Suppressor macrophage treated with lipopolysaccharide for 1 hour (primary cell): ENCODE results near the gene KCNE1.
"Not testable (repeated sequence)": the region's sequence is repeated elsewhere in the genome, so short reads cannot be mapped to it uniquely, and the experiment has no call there.

Source experiments
- DNase-seq, 3 donors: peaks; one replicate each; pipeline ENCODE4 v3.0.0-alpha.2; 2020 to 2022

KCNE1 gene

GRCh38 chr21:34511787-34512455 is at the start of gene KCNE1:
Gene KCNE1, minus strand, starts transcription at chr21:34512210. Its CDS starts 62,576 bp downstream, at chr21:34449634.
- DNase-seq = peak; percentile 94 to 97 (median 96)

- DNase-seq = peak; percentile 53 to 80 (median 60)
These were observed 49.8 kb upstream of the KCNE1 start for GRCh38 chr21:34561806-34562205.

- no peak for DNase-seq
These were observed 48.6 kb upstream of the KCNE1 start for GRCh38 chr21:34560609-34561008.

- DNase-seq = no peak
These were observed 48.0 kb upstream of the KCNE1 start for GRCh38 chr21:34560021-34560420.

GRCh38 chr21:34559089-34559631 is 47.1 kb upstream of the KCNE1 start:
- no peak for DNase-seq

GRCh38 chr21:34558166-34558565 is 46.2 kb upstream of the KCNE1 start:
- no peak for DNase-seq

- no peak for DNase-seq
These were observed 45.3 kb upstream of the KCNE1 start for GRCh38 chr21:34557261-34557660.

GRCh38 chr21:34554670-34555069 is 42.7 kb upstream of the KCNE1 start:
- not testable (repeated sequence) for DNase-seq

- DNase-seq = no peak
These were observed 42.2 kb upstream of the KCNE1 start for GRCh38 chr21:34554227-34554626.

- DNase-seq = peak in 2 of 3 donors; percentile 21 to 68
These were observed 41.3 kb upstream of the KCNE1 start for GRCh38 chr21:34553151-34553952.

- DNase-seq = no peak
These were observed 40.5 kb upstream of the KCNE1 start for GRCh38 chr21:34552360-34553098.

GRCh38 chr21:34550182-34550799 is 38.3 kb upstream of the KCNE1 start:
- DNase-seq = no peak

- DNase-seq = no peak
These were observed 36.9 kb upstream of the KCNE1 start for GRCh38 chr21:34548781-34549376.

GRCh38 chr21:34546542-34546941 is 34.5 kb upstream of the KCNE1 start:
- DNase-seq = peak; percentile 54 to 75 (median 65)

GRCh38 chr21:34545079-34545884 is 33.3 kb upstream of the KCNE1 start:
- peak; percentile 91 to 96 (median 94) for DNase-seq

GRCh38 chr21:34544032-34544496 is 32.1 kb upstream of the KCNE1 start:
- peak; percentile 77 to 81 (median 81) for DNase-seq

GRCh38 chr21:34543017-34543416 is 31.0 kb upstream of the KCNE1 start:
- DNase-seq = no peak

- DNase-seq = no peak
These were observed 28.2 kb upstream of the KCNE1 start for GRCh38 chr21:34540206-34540605.

- peak in 2 of 3 donors; percentile 67 to 69 for DNase-seq
These were observed 25.8 kb upstream of the KCNE1 start for GRCh38 chr21:34537838-34538237.

GRCh38 chr21:34536820-34537219 is 24.8 kb upstream of the KCNE1 start:
- no peak for DNase-seq

GRCh38 chr21:34536311-34536710 is 24.3 kb upstream of the KCNE1 start:
- no peak for DNase-seq
